Central memory CD8-positive, alpha-beta T cell (primary cell): ENCODE results near the gene ORM2.

Experiments used
- ATAC-seq: fragments of 150-1000 bp; cut with Tn5 transposase; replicated peaks from 2 replicates; pipeline ENCODE4 v1.10.0; 2022; ENCODE audit warnings: mild to moderate bottlenecking, moderate FRiP score, moderate number of reproducible peaks; ENCODE audit not compliant: poor library complexity, severe bottlenecking; ENCODE audit errors: extremely low read depth
- DNase-seq, 2 donors: peaks; one replicate each; pipeline ENCODE4 v3.0.0; 2021; ENCODE audit warnings: low spot score in 2 of 2
- H3K27ac Mint-ChIP-seq: one replicate; pipeline ENCODE4 v1.8.0; 2022; ENCODE audit warnings: low read depth, mild to moderate bottlenecking, moderate library complexity, mixed read lengths
- H3K27me3 Mint-ChIP-seq: one replicate; pipeline ENCODE4 v1.8.0; 2022; ENCODE audit warnings: mixed read lengths
- H3K36me3 Mint-ChIP-seq: one replicate; pipeline ENCODE4 v1.8.0; 2022; ENCODE audit warnings: mild to moderate bottlenecking, moderate library complexity, mixed read lengths; ENCODE audit not compliant: insufficient read depth
- H3K4me1 Mint-ChIP-seq: one replicate; pipeline ENCODE4 v1.8.0; 2022; ENCODE audit warnings: mixed read lengths
- H3K4me3 Mint-ChIP-seq: one replicate; pipeline ENCODE4 v1.8.0; 2022; ENCODE audit warnings: mild to moderate bottlenecking, moderate library complexity, mixed read lengths
- H3K9me3 Mint-ChIP-seq: one replicate; pipeline ENCODE4 v1.8.0; 2022; ENCODE audit warnings: mixed read lengths

ORM2 gene

DNA sequence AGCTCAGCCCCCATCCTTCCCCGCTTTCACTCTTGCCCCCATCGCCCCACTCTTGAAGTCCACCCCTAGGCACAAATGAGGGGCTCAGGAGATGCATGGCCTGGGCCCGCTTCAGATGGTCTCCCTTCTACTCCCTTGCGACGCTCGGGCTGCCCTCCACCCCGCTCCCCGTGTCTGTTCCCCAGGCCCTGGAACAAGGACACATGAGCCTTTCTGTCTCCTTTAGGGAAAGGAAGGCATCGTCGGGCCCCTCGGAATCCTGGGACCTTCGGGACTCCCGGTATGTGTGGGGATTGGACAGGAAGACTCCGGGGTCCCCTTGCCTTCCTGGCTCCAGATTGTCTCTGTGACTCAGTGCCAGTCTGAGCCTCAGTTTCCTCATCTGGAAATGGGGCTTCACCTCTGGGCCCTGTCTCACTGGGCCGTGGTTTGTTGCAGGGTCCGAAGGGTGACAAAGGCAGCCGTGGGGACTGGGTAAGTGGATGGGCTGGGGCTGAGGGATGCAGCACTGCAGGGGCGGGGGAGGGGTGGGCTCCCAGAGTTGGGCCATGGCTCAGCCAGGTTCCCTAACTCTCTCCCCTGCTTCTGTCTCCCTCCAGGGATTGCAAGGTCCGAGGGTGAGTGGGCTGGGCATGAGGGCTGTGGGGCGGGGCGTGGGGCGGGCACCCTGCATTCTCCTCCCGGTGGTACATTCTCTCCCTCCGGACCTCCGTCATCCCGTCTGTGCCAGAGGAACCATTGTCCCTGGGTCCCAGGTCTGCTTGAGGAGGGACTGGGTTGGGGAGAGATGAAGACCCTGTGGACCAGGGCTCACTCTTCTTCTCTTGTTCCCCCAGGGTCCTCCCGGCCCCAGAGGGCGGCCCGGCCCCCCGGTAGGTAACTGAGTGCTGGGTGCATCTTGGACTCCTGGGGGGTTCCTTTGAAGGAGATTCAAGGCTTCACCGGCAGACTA, 28.5 kb upstream of the ORM2 start:
- no peak overlapping the region for H3K27ac Mint-ChIP-seq
- H3K36me3 Mint-ChIP-seq, result peaks cover 1% of the 10 kb centered on the region
- no peaks in the 10 kb centered on the region for H3K9me3 Mint-ChIP-seq
- ATAC-seq, result no peak
- DNase-seq, result no peak
- H3K4me1 Mint-ChIP-seq, result no peaks in the 10 kb centered on the region
- H3K27me3 Mint-ChIP-seq, result peaks cover 18% of the 10 kb centered on the region
- H3K4me3 Mint-ChIP-seq, result no peak overlapping the region

DNA sequence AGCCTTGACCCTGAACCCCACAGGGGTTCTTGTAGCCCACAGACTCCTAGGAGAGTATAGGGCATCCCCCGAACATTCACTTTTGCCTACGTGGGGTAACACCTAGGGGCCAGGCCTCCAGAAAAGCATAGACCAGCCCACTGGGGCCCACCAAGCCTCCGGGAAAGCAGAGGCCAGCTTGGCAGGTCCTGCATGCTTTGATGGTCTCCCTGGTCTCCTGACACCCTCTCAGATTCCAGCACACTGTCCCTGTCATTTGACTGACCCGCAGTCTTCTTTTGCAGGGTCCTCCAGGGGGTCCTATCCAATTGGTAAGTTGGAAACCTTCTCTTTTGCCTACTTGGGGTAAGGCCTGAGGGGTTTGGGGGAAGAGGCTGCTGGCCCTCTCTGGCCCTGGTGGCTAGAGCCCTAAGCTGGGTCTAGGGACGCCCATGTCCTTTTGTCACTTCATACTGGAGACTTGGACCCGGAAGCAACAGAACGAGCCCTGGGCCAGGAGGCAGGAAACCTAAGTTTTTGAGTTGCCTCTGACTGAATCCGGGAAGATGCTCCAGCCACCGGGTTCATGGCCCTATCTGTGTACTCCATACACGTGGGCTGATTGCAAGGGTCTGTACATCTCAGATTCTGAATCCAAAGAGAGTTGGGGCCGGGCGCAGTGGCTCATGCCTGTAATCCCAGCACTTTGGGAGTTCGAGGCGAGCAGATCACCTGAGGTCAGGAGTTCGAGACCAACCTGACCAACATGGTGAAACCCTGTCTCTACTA, 27.7 kb upstream of the ORM2 start:
- no peak for ATAC-seq
- Mint-ChIP-seq H3K9me3 (no peaks in the 10 kb centered on the region), H3K4me1 (no peaks in the 10 kb centered on the region), H3K36me3 (no peaks in the 10 kb centered on the region), H3K27ac (no peak overlapping the region), H3K27me3 (peaks cover 18% of the 10 kb centered on the region), H3K4me3 (no peak overlapping the region)
- DNase-seq, result no peak

DNA sequence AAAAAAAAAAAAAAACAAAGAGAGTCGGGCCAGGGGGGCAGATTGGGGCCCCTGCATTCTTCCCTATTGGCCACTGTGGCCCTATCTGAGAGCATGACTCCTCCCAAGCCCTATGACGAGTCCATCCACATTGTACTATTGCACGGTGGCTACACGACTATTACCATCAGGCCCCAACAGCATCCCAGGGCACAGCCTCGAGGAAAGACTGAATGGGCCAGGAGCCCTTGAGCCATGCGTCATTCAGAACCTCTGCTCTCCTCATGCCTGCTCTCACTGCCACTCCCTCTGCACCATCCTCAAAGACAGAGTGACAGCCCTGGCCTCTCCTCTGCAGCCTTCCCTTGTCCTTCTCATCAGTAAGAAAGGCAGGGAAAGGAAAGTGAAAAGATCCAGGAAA, 26.9 kb upstream of the ORM2 start:
- no peaks in the 10 kb centered on the region for H3K36me3 Mint-ChIP-seq
- no peaks in the 10 kb centered on the region for H3K9me3 Mint-ChIP-seq
- no peak overlapping the region for H3K27ac Mint-ChIP-seq
- no peak for DNase-seq
- H3K4me1 Mint-ChIP-seq, result no peaks in the 10 kb centered on the region
- H3K27me3 Mint-ChIP-seq, result peaks cover 18% of the 10 kb centered on the region
- no peak overlapping the region for H3K4me3 Mint-ChIP-seq
- no peak for ATAC-seq

DNA sequence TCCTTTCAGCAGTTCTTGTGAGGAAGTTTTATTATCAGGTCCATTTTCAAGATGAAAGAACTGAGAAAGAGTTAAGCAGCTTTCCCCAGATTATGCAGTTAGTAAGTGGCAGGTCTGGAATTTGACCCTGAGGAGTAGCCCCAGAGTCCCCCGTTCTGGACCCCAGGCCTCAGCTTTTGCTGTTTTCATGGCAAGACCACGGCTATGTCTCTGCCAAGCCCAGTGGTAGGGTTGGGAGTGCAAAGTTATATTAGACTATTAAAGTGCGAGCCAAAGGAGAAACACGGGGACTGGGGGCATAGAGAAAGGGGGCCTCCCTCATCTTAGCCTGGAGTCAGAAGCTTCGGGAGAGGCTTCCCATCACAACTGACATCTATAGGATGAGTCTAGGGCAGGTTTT, 26.1 kb upstream of the ORM2 start:
- Mint-ChIP-seq H3K27me3 (peaks cover 15% of the 10 kb centered on the region), H3K4me3 (no peak overlapping the region), H3K27ac (no peak overlapping the region), H3K36me3 (no peaks in the 10 kb centered on the region), H3K9me3 (no peaks in the 10 kb centered on the region), H3K4me1 (no peaks in the 10 kb centered on the region)
- ATAC-seq, result no peak
- no peak for DNase-seq

DNA sequence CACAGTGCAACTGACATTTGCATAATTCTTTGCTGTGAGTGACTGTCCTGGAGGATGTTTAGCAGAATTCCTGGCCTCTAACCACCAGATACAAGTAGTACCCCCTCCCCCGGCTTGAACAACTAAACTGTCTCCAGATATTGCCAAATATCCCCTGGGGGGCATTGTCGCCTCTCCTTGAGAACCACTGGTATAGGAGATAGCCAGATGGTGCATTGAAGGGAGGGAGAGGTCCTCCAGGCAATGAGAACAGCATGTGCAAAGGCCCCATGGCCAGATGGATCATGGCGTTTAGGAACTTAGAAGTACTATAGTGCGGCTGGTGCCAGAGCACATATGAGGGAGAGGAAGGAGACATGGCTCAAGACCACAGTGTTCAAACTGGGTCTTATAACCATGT, 25.7 kb upstream of the ORM2 start:
- Mint-ChIP-seq H3K36me3 (no peaks in the 10 kb centered on the region), H3K27ac (no peak overlapping the region), H3K27me3 (peaks cover 11% of the 10 kb centered on the region), H3K4me3 (no peak overlapping the region), H3K4me1 (no peaks in the 10 kb centered on the region), H3K9me3 (no peaks in the 10 kb centered on the region)
- no peak for ATAC-seq
- no peak for DNase-seq

DNA sequence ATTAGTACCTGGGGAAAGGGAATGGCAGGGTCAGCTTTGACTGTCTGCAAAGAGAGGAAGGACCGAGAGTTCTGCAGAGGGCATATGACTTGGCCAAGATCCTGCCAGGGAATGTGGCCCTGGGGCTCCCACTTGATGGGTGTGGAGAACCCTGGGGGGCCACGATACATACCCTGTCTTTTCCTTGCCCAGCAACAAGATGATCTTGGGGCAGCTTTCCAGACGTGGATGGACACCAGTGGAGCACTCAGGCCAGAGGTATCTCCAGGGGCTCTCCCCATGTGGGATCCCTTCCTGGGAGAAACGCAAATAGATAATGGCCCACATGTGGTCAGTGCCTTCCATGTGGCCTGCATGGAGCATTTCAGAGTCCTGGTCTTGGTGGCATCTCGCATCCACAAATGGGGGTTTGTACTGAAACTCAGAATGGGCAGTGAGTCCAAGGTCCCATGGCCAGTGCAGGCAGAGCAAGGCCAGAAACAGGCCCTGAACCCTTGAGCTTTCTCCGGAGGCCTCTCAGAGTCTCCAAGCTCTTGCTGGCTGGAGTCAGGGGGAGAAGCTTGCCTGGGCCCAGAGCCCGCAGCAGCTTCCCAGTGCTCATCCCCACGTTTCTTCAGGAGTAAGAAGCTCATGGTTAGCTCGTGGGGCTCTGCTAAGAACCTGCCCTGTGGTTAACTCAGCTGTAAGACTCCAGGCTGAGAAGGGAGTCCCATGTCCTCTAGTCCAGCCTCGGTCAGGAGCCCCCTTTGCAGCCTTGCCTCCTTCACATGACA, 25.1 kb upstream of the ORM2 start:
- Mint-ChIP-seq H3K36me3 (no peaks in the 10 kb centered on the region), H3K27ac (no peak overlapping the region), H3K27me3 (peaks cover 8% of the 10 kb centered on the region), H3K4me1 (no peaks in the 10 kb centered on the region), H3K9me3 (no peaks in the 10 kb centered on the region), H3K4me3 (no peak overlapping the region)
- ATAC-seq, result no peak
- DNase-seq, result no peak

DNA sequence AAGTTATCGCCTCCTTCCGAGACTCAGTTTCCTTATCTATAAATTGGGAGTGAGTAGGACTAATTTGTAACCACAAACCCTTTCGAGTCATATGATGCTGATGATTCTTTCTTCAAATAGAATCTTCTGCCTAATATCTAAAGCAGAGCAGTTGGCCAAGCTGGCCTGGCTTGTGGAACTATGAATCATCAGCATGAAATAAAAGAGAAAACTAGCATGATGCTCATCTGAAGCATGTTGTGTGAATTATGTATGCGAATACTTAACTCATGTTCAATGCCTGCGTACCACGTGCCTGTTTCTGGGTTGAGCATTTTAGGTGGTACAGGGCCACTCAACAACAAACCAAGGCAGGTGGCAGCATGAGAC, 21.8 kb upstream of the ORM2 start:
- ATAC-seq (no peak), DNase-seq (no peak)
- Mint-ChIP-seq H3K9me3 (no peaks in the 10 kb centered on the region), H3K4me3 (no peak overlapping the region), H3K27me3 (no peaks in the 10 kb centered on the region), H3K4me1 (no peaks in the 10 kb centered on the region), H3K36me3 (no peaks in the 10 kb centered on the region), H3K27ac (no peak overlapping the region)

DNA sequence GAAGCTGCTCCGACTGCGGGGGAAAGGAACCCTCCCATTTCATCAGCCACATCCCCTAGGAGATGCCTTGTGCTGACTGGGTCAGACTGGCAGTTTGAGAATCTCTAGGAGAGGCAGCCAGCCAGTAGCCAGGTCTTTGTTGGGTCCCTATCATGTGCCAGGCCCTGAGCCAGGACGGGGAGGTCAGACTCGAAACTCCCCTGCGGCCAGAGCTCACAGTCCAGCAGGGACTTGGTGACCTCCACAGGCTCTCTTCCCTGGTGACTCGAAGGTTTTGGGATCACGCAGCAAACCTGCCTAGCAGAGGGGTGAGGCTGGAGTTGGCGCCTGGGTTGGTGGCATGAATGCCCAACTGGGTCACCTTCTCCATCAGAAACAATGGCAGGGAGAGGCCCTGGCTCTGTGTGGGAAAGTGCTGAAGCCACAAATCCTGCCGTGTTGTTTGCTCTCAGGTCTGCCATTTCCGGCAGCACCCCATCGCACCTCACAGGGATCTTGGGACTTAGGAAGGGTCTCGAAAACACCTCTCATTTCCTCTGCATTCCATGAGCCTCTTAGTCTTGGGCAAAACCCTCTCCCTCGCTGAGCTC, 21.2 kb upstream of the ORM2 start:
- Mint-ChIP-seq H3K4me3 (no peak overlapping the region), H3K36me3 (no peaks in the 10 kb centered on the region), H3K27ac (no peak overlapping the region), H3K9me3 (no peaks in the 10 kb centered on the region), H3K27me3 (no peaks in the 10 kb centered on the region), H3K4me1 (no peaks in the 10 kb centered on the region)
- ATAC-seq (no peak), DNase-seq (no peak)

DNA sequence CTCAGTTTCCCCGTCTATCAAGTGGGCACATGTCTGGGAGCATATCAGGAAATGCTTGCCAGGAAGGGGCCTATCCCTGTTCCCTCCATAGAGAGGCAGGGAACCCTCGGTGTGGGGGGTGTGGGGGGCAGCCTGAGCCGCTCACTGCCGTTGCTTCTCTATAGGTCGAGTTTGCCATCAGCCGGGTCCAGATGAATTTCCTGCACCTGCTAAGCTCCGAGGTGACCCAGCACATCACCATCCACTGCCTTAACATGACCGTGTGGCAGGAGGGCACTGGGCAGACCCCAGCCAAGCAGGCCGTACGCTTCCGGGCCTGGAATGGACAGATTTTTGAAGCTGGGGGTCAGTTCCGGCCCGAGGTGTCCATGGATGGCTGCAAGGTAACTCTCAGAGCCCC, 20.6 kb upstream of the ORM2 start:
- H3K4me3 Mint-ChIP-seq, result no peak overlapping the region
- DNase-seq (no peak), ATAC-seq (no peak)
- no peaks in the 10 kb centered on the region for H3K4me1 Mint-ChIP-seq
- no peaks in the 10 kb centered on the region for H3K9me3 Mint-ChIP-seq
- no peak overlapping the region for H3K27ac Mint-ChIP-seq
- H3K36me3 Mint-ChIP-seq, result no peaks in the 10 kb centered on the region
- H3K27me3 Mint-ChIP-seq, result no peaks in the 10 kb centered on the region

DNA sequence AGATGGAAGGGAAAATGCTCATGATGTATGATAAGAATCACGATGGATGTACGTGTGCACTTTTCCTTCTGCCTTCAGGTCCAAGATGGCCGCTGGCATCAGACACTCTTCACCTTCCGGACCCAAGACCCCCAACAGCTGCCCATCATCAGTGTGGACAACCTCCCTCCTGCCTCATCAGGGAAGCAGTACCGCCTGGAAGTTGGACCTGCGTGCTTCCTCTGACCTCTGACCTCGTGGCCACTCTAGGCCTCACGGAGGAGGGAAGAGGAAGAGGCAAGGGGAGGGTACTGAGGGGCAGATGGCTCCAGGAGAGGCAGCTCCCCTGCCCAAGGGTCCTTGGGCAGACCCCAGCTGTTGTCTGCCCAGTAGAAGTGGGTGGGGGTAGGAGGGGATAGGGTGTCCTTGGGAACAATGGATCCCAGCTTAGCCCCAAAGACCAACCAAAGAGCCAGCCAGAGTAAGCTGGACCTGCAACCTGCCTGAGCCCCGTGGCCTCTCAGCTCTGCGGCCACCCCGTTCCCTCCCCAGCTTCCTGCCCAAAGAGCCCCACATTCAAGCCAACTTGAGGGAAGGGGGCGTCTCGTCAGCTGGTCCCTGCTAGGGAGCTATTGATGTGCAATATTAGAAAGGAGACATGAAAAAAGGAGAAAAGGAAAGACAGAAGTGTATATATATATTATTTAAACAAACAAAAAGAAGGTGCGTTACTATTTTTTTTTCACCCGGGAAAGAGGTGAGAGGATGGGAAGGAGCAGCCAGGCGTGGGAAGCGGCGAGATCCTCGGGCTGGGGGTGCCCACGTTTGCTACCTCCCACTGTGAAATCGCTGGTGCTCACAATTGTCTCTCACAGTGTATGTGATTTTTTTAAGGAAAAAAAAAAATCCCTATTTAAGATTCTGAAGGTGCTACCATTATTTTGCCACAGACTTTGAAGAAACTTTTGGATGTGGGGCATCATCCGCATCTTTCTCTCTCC, 18.9 kb upstream of the ORM2 start:
- DNase-seq, result no peak
- no peak for ATAC-seq
- Mint-ChIP-seq H3K27ac (no peak overlapping the region), H3K4me1 (no peaks in the 10 kb centered on the region), H3K9me3 (no peaks in the 10 kb centered on the region), H3K27me3 (no peaks in the 10 kb centered on the region), H3K4me3 (no peak overlapping the region), H3K36me3 (no peaks in the 10 kb centered on the region)

DNA sequence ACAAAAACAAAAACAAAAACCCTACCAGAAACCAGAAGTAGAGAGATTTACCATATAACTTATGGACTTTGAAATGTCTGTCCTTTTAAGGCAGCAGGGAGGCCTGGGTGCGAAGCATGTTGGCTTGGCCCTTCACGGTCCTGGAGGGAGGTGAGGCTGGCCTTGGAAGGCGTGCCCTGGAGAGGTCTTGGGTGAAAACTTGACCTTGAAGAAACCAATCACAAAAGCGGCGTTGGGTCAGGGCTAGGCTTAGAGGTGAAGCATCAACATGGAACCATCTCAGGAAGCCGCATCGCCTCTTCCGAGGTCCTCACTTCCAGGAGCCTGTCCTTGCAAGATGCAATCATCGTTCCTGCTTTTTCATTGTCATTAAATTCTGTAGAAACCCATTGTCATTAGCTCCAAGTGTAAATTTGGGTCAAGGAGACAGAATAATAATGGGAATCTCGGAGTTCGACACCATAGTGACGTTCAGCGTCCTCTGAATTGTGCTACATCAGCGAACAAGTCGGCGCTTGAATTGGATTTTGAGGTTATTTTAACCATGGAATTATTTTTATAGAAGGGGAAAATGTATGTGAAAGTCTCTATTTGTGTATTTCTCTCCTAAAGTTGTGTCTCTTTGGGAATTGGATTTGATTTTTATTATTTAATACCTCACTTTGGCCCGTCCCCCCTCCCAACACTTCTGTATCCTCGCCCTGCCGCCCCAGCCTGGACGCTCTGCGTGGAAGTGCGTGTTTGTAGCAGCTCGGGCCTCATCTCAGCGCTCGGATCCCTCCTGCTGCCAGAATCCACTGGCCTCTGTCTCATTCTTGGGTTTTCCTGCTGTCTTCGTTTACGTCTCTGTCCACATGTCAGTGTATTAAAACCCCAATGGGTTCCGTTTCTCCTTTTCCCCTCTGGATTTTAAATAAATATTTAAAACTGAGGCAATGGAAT, 17.8 kb upstream of the ORM2 start:
- Mint-ChIP-seq H3K9me3 (no peaks in the 10 kb centered on the region), H3K27me3 (no peaks in the 10 kb centered on the region), H3K4me1 (no peaks in the 10 kb centered on the region), H3K27ac (no peak overlapping the region), H3K36me3 (no peaks in the 10 kb centered on the region), H3K4me3 (no peak overlapping the region)
- no peak for ATAC-seq
- no peak for DNase-seq
